ENCODE measurements around the gene ZNF688.
"Not testable (repeated sequence)": the region's sequence is repeated elsewhere in the genome, so short reads cannot be mapped to it uniquely, and the experiment has no call there.

DNA sequence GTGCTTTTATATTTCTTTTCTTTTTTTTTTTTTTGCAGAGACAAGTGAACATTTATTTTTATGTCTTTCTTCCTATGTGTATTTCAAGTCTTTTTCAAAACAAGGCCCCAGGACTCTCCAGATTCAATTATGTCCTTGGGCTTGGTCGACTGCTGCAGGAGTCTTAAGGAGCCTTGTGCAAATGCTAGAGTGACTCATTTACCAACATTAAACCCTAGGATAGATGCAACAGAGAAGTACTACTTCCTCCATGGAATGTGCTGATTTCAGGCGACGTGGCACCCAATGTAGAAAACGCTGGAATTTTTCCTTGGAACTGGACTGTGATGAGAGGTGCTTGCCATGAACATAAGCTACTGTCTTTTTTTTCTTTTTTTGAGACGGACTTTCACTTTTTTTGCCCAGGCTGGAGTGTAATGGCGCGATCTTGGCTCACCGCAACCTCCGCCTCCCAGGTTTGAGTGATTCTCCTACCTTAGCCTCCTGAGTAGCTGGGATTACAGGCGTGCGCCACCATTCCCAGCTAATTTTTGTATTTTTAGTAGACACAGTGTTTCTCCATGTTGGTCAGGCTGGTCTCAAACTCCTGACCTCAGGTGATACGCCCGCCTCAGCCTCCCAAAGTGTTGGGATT is 35.0 kb downstream of the ZNF688 start:
- TF ChIP-seq SNRNP70 (IDR thresholded peaks at IDR 0.05; ENCODE audit: low read depth, low read length); ZNF577 (CRISPR knock-in tag; IDR thresholded peaks at IDR 0.05; ENCODE audit: borderline replicate concordance, low read depth); GPN1 (CRISPR knock-in tag; IDR thresholded peaks at IDR 0.05; ENCODE audit: borderline replicate concordance); TSC22D2 (CRISPR knock-in tag; IDR thresholded peaks at IDR 0.05; ENCODE audit: borderline replicate concordance); MTF1 (CRISPR knock-in tag; IDR thresholded peaks at IDR 0.05); ZSCAN29 (CRISPR knock-in tag; conservative IDR thresholded peaks at IDR 0.05); HHEX (CRISPR knock-in tag; IDR thresholded peaks at IDR 0.05); WIZ (CRISPR knock-in tag; IDR thresholded peaks at IDR 0.05); ARNT (IDR thresholded peaks at IDR 0.05); SRSF4 (IDR thresholded peaks at IDR 0.05; ENCODE audit: low read depth, low read length, poor library complexity, severe bottlenecking); RFX5 (IDR thresholded peaks at IDR 0.05; ENCODE audit: low read depth, low read length): not testable (repeated sequence)
- TF ChIP-seq, protein P1, sequence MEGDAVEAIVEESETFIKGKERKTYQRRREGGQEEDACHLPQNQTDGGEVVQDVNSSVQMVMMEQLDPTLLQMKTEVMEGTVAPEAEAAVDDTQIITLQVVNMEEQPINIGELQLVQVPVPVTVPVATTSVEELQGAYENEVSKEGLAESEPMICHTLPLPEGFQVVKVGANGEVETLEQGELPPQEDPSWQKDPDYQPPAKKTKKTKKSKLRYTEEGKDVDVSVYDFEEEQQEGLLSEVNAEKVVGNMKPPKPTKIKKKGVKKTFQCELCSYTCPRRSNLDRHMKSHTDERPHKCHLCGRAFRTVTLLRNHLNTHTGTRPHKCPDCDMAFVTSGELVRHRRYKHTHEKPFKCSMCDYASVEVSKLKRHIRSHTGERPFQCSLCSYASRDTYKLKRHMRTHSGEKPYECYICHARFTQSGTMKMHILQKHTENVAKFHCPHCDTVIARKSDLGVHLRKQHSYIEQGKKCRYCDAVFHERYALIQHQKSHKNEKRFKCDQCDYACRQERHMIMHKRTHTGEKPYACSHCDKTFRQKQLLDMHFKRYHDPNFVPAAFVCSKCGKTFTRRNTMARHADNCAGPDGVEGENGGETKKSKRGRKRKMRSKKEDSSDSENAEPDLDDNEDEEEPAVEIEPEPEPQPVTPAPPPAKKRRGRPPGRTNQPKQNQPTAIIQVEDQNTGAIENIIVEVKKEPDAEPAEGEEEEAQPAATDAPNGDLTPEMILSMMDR (CRISPR knock-in tag; IDR thresholded peaks at IDR 0.05) = not testable (repeated sequence)
- TF ChIP-seq, protein P2, sequence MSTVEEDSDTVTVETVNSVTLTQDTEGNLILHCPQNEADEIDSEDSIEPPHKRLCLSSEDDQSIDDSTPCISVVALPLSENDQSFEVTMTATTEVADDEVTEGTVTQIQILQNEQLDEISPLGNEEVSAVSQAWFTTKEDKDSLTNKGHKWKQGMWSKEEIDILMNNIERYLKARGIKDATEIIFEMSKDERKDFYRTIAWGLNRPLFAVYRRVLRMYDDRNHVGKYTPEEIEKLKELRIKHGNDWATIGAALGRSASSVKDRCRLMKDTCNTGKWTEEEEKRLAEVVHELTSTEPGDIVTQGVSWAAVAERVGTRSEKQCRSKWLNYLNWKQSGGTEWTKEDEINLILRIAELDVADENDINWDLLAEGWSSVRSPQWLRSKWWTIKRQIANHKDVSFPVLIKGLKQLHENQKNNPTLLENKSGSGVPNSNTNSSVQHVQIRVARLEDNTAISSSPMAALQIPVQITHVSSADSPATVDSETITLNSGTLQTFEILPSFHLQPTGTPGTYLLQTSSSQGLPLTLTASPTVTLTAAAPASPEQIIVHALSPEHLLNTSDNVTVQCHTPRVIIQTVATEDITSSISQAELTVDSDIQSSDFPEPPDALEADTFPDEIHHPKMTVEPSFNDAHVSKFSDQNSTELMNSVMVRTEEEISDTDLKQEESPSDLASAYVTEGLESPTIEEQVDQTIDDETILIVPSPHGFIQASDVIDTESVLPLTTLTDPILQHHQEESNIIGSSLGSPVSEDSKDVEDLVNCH (CRISPR knock-in tag; IDR thresholded peaks at IDR 0.05) = not testable (repeated sequence)
- TF ChIP-seq, protein P3, sequence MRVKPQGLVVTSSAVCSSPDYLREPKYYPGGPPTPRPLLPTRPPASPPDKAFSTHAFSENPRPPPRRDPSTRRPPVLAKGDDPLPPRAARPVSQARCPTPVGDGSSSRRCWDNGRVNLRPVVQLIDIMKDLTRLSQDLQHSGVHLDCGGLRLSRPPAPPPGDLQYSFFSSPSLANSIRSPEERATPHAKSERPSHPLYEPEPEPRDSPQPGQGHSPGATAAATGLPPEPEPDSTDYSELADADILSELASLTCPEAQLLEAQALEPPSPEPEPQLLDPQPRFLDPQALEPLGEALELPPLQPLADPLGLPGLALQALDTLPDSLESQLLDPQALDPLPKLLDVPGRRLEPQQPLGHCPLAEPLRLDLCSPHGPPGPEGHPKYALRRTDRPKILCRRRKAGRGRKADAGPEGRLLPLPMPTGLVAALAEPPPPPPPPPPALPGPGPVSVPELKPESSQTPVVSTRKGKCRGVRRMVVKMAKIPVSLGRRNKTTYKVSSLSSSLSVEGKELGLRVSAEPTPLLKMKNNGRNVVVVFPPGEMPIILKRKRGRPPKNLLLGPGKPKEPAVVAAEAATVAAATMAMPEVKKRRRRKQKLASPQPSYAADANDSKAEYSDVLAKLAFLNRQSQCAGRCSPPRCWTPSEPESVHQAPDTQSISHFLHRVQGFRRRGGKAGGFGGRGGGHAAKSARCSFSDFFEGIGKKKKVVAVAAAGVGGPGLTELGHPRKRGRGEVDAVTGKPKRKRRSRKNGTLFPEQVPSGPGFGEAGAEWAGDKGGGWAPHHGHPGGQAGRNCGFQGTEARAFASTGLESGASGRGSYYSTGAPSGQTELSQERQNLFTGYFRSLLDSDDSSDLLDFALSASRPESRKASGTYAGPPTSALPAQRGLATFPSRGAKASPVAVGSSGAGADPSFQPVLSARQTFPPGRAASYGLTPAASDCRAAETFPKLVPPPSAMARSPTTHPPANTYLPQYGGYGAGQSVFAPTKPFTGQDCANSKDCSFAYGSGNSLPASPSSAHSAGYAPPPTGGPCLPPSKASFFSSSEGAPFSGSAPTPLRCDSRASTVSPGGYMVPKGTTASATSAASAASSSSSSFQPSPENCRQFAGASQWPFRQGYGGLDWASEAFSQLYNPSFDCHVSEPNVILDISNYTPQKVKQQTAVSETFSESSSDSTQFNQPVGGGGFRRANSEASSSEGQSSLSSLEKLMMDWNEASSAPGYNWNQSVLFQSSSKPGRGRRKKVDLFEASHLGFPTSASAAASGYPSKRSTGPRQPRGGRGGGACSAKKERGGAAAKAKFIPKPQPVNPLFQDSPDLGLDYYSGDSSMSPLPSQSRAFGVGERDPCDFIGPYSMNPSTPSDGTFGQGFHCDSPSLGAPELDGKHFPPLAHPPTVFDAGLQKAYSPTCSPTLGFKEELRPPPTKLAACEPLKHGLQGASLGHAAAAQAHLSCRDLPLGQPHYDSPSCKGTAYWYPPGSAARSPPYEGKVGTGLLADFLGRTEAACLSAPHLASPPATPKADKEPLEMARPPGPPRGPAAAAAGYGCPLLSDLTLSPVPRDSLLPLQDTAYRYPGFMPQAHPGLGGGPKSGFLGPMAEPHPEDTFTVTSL (CRISPR knock-in tag; IDR thresholded peaks at IDR 0.05; ENCODE audit: borderline replicate concordance) = not testable (repeated sequence)

Measured in HepG2 (cell line).